ENCODE measurements around the gene KLF3. TPM values are rescaled to one million over a fixed set of nuclear protein-coding genes. Genes with fewer than 3 reads are reported as not detected.

KLF3 gene
- total and polyA plus RNA-seq, 2 experiments from 2014 or later: 15.0 to 16.5 TPM

GRCh38 chr4:38681281-38681991 is 17.4 kb downstream of the KLF3 start (continued):
- no peak for TF ChIP-seq ZNF462 (CRISPR knock-in tag; IDR thresholded peaks at IDR 0.05)

- H2AFZ ChIP-seq: no peak overlapping the region
- Mint-ChIP-seq H3K9me3 (no peaks in the 10 kb centered on the region; the same call in 2 of the 3 replicates), H3K4me1 (peaks cover 4% of the 10 kb centered on the region; the same call in 2 of the 3 replicates), H3K27me3 (ENCODE audit: insufficient read depth, low read depth, poor library complexity) (peaks cover 5% of the 10 kb centered on the region), H3K36me3 (ENCODE audit: low read depth) (peaks cover 36% of the 10 kb centered on the region), H3K4me3 (no peak overlapping the region), H3K27ac (no peak overlapping the region)
- no peak for ATAC-seq
- H3K9me2 ChIP-seq (ENCODE audit: insufficient read depth): no peaks in the 10 kb centered on the region
- H3K4me3 ChIP-seq: no peak overlapping the region
- peaks cover 65% of the 10 kb centered on the region for H3K79me2 ChIP-seq (replicated peaks; ENCODE audit: insufficient read depth)
- H4K20me1 ChIP-seq (replicated peaks; ENCODE audit: insufficient read depth): peaks cover 11% of the 10 kb centered on the region; the same call in 1 of the 2 replicates
- H3K27me3 ChIP-seq (ENCODE audit: insufficient read depth): no peaks in the 10 kb centered on the region
- no peaks in the 10 kb centered on the region for H3F3A ChIP-seq (replicated peaks; ENCODE audit: low read depth)
- H3K27ac ChIP-seq (ENCODE audit: low read depth): no peak overlapping the region
- H3K4me1 ChIP-seq (ENCODE audit: insufficient read depth): peaks cover 11% of the 10 kb centered on the region
- DNase-seq (ENCODE audit: low spot score): no peak
- H3K4me2 ChIP-seq: no peak overlapping the region
- TF ChIP-seq CREB1 (CRISPR knock-in tag; IDR thresholded peaks at IDR 0.05; ENCODE audit: low read depth) (no peak), ZNF331 (CRISPR knock-in tag; IDR thresholded peaks at IDR 0.05; ENCODE audit: low read depth) (no peak), REST (IDR thresholded peaks at IDR 0.05; ENCODE audit: unreplicated experiment) (no peak), EZH2phosphoT487 (IDR thresholded peaks at IDR 0.05; ENCODE audit: unreplicated experiment) (no peak), STAT1 (IDR thresholded peaks at IDR 0.05; ENCODE audit: unreplicated experiment) (no peak), ETS1 (IDR thresholded peaks at IDR 0.05) (no peak), POLR2AphosphoS5 (IDR thresholded peaks at IDR 0.05; ENCODE audit: low read depth) (no peak), CTCF (conservative IDR thresholded peaks at IDR 0.05; ENCODE audit: low read depth in 2 of 2) (no peak), ZNF114 (CRISPR knock-in tag; IDR thresholded peaks at IDR 0.05) (no peak), EZH2 (IDR thresholded peaks at IDR 0.05; ENCODE audit: low read depth, unreplicated experiment) (no peak)
- peaks cover 13% of the 10 kb centered on the region; the same call in 1 of the 2 replicates for H3K36me3 ChIP-seq (ENCODE audit: insufficient read depth)
Measured at GRCh38 chr4:38682336-38682735, 18.3 kb downstream of the KLF3 start.
